Esophagus muscularis mucosa (tissue), 3 donors: ENCODE measurements around the gene RHEBL1.

Experiments used
- CTCF ChIP-seq, 3 experiments: fragments of 200-600 bp in 2 of 3; fragments of 450-650 bp in 1 of 3; sonication (generic) in 2 of 3; IDR thresholded peaks; one replicate each; pipeline ENCODE4 v1.5.1; 2017 to 2019; ENCODE audit warnings: antibody characterized with exemption in 3 of 3, mild to moderate bottlenecking in 2 of 3, moderate library complexity in 1 of 3
- POLR2A ChIP-seq: fragments of 450-650 bp; IDR thresholded peaks from one replicate; pipeline ENCODE4 v1.6.1; 2017; ENCODE audit warnings: antibody characterized with exemption, moderate library complexity, mild to moderate bottlenecking, low read depth
- POLR2AphosphoS5 ChIP-seq, 2 donors: sonication (generic); formaldehyde crosslinking; IDR thresholded peaks; one replicate each; pipeline ENCODE4 v1.6.1; 2017; ENCODE audit warnings: antibody characterized with exemption in 2 of 2

DNA sequence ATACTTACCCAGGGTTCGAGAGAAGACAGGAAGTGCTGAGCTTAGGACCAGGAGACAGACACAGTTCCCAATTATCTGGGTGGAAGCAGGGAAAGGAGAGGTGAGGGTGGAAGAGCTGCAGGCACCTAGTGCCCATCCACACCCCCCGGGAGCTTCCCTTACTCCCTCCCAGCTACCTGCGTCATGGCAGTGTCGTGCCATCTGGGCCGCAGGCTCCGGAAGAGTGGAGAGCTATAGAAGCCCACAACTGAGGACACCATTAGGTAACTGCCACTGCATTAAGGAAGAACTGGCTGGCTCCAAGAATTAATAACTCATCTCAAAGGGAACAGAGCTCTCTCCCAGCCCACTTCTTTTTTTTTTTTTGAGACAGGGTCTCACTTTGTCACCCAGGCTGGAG, 30.6 kb upstream of the RHEBL1 start:
- TF ChIP-seq CTCF (IDR thresholded peaks at IDR 0.05) (no peak), POLR2A (no peak), POLR2AphosphoS5 (IDR thresholded peaks at IDR 0.05) (no peak)
